HepG2 (cell line): ENCODE measurements around the gene TNFAIP8L1. TPM values are rescaled to one million over a fixed set of nuclear protein-coding genes. Genes with fewer than 3 reads are reported as not detected.

Experiments
- FOXK1 ChIP-seq: sonication (generic); formaldehyde crosslinking; IDR thresholded peaks from 2 replicates; pipeline ENCODE4 v1.4.0; 2020; ENCODE audit warnings: low read depth, missing genetic modification reagents, borderline replicate concordance
- KAT7 ChIP-seq: IDR thresholded peaks from 2 replicates; pipeline ENCODE4 v1.6.1; 2018; ENCODE audit warnings: borderline replicate concordance, missing compliant biosample characterization
- KLF16 ChIP-seq, 2 experiments: sonication (generic) in 1 of 2; formaldehyde crosslinking in 1 of 2; IDR thresholded peaks; 2 replicates each; pipeline versions ENCODE4 v1.6.1 to v1.8.0; 2016 to 2023; ENCODE audit warnings: missing genetic modification reagents in 2 of 2, missing compliant biosample characterization in 1 of 2
- POGK ChIP-seq: sonication (generic); formaldehyde crosslinking; conservative IDR thresholded peaks from 2 replicates; pipeline ENCODE4 v1.8.0; 2022; ENCODE audit warnings: mild to moderate bottlenecking, moderate library complexity, missing genetic modification reagents
- RARA ChIP-seq: IDR thresholded peaks from 2 replicates; pipeline ENCODE4 v1.6.1; 2016; ENCODE audit warnings: missing genetic modification reagents, missing compliant biosample characterization
- RCOR2 ChIP-seq: IDR thresholded peaks from 2 replicates; pipeline ENCODE4 v1.6.1; 2016; ENCODE audit warnings: missing biosample characterization, missing genetic modification reagents
- TFDP2 ChIP-seq: sonication (generic); formaldehyde crosslinking; IDR thresholded peaks from 2 replicates; pipeline ENCODE4 v1.4.0; 2020; ENCODE audit warnings: missing genetic modification reagents
- ZFY ChIP-seq: sonication (generic); formaldehyde crosslinking; IDR thresholded peaks from 2 replicates; pipeline ENCODE4 v1.4.0; 2020; ENCODE audit warnings: missing genetic modification reagents
- ZMYM2 ChIP-seq: sonication (generic); formaldehyde crosslinking; IDR thresholded peaks from 2 replicates; pipeline ENCODE4 v1.8.0; 2022; ENCODE audit warnings: mild to moderate bottlenecking, missing genetic modification reagents
- ZNF235 ChIP-seq: sonication (generic); formaldehyde crosslinking; IDR thresholded peaks from 2 replicates; pipeline ENCODE4 v1.8.1; 2023; ENCODE audit warnings: mild to moderate bottlenecking, missing genetic modification reagents, borderline replicate concordance
- ZNF558 ChIP-seq: sonication (generic); formaldehyde crosslinking; IDR thresholded peaks from 2 replicates; pipeline ENCODE4 v1.9.0; 2022; ENCODE audit warnings: mild to moderate bottlenecking, missing genetic modification reagents, borderline replicate concordance
- ZNF703 ChIP-seq: sonication (generic); formaldehyde crosslinking; IDR thresholded peaks from 2 replicates; pipeline ENCODE4 v1.5.1; 2020; ENCODE audit warnings: missing genetic modification reagents, mild to moderate bottlenecking, moderate library complexity, borderline replicate concordance
- polyA plus RNA-seq, 8 experiments: library from polyadenylated mRNA; depleted of rRNA in 3 of 8; stranded (reverse) in 7 of 8; unstranded in 1 of 8; fragments of >200 nt; fragmentation: Illumina TruSeq in 4 of 8; extraction: Trizol in 4 of 8; gene quantifications; 2 replicates each; pipeline versions ENCODE4 v1.2.1 to v1.2.3, GENCODE V29; 2011 to 2016; ENCODE audit warnings: low read depth in 4 of 8, missing spikeins in 1 of 8, mixed read lengths in 1 of 8; ENCODE audit not compliant: insufficient read depth in 1 of 8
- total RNA-seq, 5 experiments: library from RNA; depleted of rRNA; stranded (reverse); fragments of >200 nt; fragmentation: Illumina TruSeq; extraction: Trizol; gene quantifications; 2 replicates each; pipeline ENCODE4 v1.2.3, GENCODE V29; 2016; ENCODE audit warnings: low read depth in 1 of 5
- TF ChIP-seq, protein P1 (sequence below): IDR thresholded peaks from 2 replicates; pipeline ENCODE4 v1.6.1; 2016; ENCODE audit warnings: missing genetic modification reagents, missing compliant biosample characterization
- TF ChIP-seq, protein P2 (sequence below): sonication (generic); formaldehyde crosslinking; IDR thresholded peaks from 2 replicates; pipeline ENCODE4 v1.8.0; 2022; ENCODE audit warnings: mild to moderate bottlenecking, missing genetic modification reagents; ENCODE audit not compliant: insufficient replicate concordance
- TF ChIP-seq, protein P3 (sequence below): sonication (generic); formaldehyde crosslinking; IDR thresholded peaks from 2 replicates; pipeline ENCODE4 v1.9.0; 2021; ENCODE audit warnings: missing genetic modification reagents, mild to moderate bottlenecking, borderline replicate concordance
- TF ChIP-seq, protein P4 (sequence below): sonication (generic); formaldehyde crosslinking; IDR thresholded peaks from 2 replicates; pipeline ENCODE4 v1.8.0; 2022; ENCODE audit warnings: mild to moderate bottlenecking, missing genetic modification reagents, borderline replicate concordance
- TF ChIP-seq, protein P5 (sequence below): sonication (generic); formaldehyde crosslinking; IDR thresholded peaks from 2 replicates; pipeline ENCODE4 v1.9.0; 2022; ENCODE audit warnings: low read depth, missing genetic modification reagents

Gene TNFAIP8L1
- total and polyA plus RNA-seq, 2 of the 13 experiments (the other 11 are each of a cell fraction or from before 2014, with no cell fraction given) = 13.4 to 21.4 TPM

- TF ChIP-seq ZNF703 (CRISPR knock-in tag) = peak; percentile 58; the same call in 1 of the 2 replicates
- 0 out of 2 replicates have a peak, but pooled peaks have one; percentile 74 for TF ChIP-seq ZNF558
- TF ChIP-seq ZNF235 = 0 out of 2 replicates have a peak, but pooled peaks have one; percentile 68
- TF ChIP-seq KLF16 (CRISPR knock-in tag; IDR thresholded peaks at IDR 0.05) = 0 out of 4 replicates have a peak, but pooled peaks of 1 of the 2 experiments have one; percentile 37
- TF ChIP-seq RARA (CRISPR knock-in tag) = 0 out of 2 replicates have a peak, but pooled peaks have one; percentile 6
- peak; percentile 83 for TF ChIP-seq ZMYM2 (CRISPR knock-in tag)
- TF ChIP-seq, protein P1, sequence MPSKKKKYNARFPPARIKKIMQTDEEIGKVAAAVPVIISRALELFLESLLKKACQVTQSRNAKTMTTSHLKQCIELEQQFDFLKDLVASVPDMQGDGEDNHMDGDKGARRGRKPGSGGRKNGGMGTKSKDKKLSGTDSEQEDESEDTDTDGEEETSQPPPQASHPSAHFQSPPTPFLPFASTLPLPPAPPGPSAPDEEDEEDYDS (CRISPR knock-in tag) = 0 out of 2 replicates have a peak, but pooled peaks have one; percentile 23
- TF ChIP-seq, protein P2, sequence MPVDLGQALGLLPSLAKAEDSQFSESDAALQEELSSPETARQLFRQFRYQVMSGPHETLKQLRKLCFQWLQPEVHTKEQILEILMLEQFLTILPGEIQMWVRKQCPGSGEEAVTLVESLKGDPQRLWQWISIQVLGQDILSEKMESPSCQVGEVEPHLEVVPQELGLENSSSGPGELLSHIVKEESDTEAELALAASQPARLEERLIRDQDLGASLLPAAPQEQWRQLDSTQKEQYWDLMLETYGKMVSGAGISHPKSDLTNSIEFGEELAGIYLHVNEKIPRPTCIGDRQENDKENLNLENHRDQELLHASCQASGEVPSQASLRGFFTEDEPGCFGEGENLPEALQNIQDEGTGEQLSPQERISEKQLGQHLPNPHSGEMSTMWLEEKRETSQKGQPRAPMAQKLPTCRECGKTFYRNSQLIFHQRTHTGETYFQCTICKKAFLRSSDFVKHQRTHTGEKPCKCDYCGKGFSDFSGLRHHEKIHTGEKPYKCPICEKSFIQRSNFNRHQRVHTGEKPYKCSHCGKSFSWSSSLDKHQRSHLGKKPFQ = peak; percentile 46
- TF ChIP-seq, protein P3, sequence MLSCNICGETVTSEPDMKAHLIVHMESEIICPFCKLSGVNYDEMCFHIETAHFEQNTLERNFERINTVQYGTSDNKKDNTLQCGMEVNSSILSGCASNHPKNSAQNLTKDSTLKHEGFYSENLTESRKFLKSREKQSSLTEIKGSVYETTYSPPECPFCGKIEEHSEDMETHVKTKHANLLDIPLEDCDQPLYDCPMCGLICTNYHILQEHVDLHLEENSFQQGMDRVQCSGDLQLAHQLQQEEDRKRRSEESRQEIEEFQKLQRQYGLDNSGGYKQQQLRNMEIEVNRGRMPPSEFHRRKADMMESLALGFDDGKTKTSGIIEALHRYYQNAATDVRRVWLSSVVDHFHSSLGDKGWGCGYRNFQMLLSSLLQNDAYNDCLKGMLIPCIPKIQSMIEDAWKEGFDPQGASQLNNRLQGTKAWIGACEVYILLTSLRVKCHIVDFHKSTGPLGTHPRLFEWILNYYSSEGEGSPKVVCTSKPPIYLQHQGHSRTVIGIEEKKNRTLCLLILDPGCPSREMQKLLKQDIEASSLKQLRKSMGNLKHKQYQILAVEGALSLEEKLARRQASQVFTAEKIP (CRISPR knock-in tag) = no peak
- TF ChIP-seq, protein P4, sequence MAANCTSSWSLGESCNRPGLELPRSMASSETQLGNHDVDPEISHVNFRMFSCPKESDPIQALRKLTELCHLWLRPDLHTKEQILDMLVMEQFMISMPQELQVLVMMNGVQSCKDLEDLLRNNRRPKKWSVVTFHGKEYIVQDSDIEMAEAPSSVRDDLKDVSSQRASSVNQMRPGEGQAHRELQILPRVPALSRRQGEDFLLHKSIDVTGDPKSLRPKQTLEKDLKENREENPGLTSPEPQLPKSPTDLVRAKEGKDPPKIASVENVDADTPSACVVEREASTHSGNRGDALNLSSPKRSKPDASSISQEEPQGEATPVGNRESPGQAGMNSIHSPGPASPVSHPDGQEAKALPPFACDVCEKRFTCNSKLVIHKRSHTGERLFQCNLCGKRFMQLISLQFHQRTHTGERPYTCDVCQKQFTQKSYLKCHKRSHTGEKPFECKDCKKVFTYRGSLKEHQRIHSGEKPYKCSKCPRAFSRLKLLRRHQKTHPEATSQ (CRISPR knock-in tag) = 0 out of 2 replicates have a peak, but pooled peaks have one; percentile 53
- TF ChIP-seq, protein P5, sequence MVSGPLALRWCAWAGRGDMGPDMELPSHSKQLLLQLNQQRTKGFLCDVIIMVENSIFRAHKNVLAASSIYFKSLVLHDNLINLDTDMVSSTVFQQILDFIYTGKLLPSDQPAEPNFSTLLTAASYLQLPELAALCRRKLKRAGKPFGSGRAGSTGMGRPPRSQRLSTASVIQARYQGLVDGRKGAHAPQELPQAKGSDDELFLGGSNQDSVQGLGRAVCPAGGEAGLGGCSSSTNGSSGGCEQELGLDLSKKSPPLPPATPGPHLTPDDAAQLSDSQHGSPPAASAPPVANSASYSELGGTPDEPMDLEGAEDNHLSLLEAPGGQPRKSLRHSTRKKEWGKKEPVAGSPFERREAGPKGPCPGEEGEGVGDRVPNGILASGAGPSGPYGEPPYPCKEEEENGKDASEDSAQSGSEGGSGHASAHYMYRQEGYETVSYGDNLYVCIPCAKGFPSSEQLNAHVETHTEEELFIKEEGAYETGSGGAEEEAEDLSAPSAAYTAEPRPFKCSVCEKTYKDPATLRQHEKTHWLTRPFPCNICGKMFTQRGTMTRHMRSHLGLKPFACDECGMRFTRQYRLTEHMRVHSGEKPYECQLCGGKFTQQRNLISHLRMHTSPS (CRISPR knock-in tag) = peak; percentile 90
- TF ChIP-seq FOXK1 (CRISPR knock-in tag) = no peak
- peak; percentile 25; the same call in 1 of the 2 replicates for TF ChIP-seq KAT7 (CRISPR knock-in tag)
- peak; percentile 73; the same call in 1 of the 2 replicates for TF ChIP-seq POGK
- TF ChIP-seq TFDP2 = 0 out of 2 replicates have a peak, but pooled peaks have one; percentile 38
- peak; percentile 82 for TF ChIP-seq RCOR2
- peak; percentile 72 for TF ChIP-seq ZFY (CRISPR knock-in tag)
These were observed 373 bp downstream of the TNFAIP8L1 start (continued) for GRCh38 chr19:4639531-4640246.
